LNCaP clone FGC (cell line): ENCODE data around the gene RASA1.

ENCODE experiments used
- DNase-seq: peaks from one replicate; pipeline ENCODE4 v3.0.0-alpha.2; 2011; ENCODE audit warnings: low read depth
- H3K4me3 ChIP-seq: 2 replicates; pipeline ENCODE4 v1.5.1; 2011; ENCODE audit warnings: mild to moderate bottlenecking, low read depth, low read length, control low read depth
- CTCF ChIP-seq: IDR thresholded peaks from 2 replicates; pipeline ENCODE4 v1.5.1; 2012; ENCODE audit warnings: mild to moderate bottlenecking; ENCODE audit not compliant: control insufficient read depth, insufficient read depth; ENCODE audit errors: extremely low read depth

Gene RASA1

GRCh38 chr5:87329114-87329513 is 61.4 kb downstream of the RASA1 start:
- H3K4me3 ChIP-seq: no peak overlapping the region
- no peak for DNase-seq
- TF ChIP-seq CTCF: no peak

- no peak for TF ChIP-seq CTCF
- no peak overlapping the region for H3K4me3 ChIP-seq
- DNase-seq: no peak
These were observed 72.3 kb downstream of the RASA1 start for GRCh38 chr5:87339986-87340385.

GRCh38 chr5:87340716-87341115 is 73.0 kb downstream of the RASA1 start:
- H3K4me3 ChIP-seq: no peak overlapping the region
- DNase-seq: no peak
- no peak for TF ChIP-seq CTCF

GRCh38 chr5:87347272-87347671 is 79.6 kb downstream of the RASA1 start:
- DNase-seq: no peak
- no peak for TF ChIP-seq CTCF
- no peak overlapping the region for H3K4me3 ChIP-seq

GRCh38 chr5:87347841-87348240 is 80.2 kb downstream of the RASA1 start:
- DNase-seq: no peak
- H3K4me3 ChIP-seq: no peak overlapping the region

GRCh38 chr5:87354496-87354895 is 86.8 kb downstream of the RASA1 start:
- no peak for TF ChIP-seq CTCF
- no peak overlapping the region for H3K4me3 ChIP-seq
- no peak for DNase-seq

More at GRCh38 chr5:87347841-87348240, 80.2 kb downstream of the RASA1 start:
- TF ChIP-seq CTCF: no peak

- no peak overlapping the region for H3K4me3 ChIP-seq
These were observed 91.4 kb downstream of the RASA1 start for GRCh38 chr5:87359106-87359505.

More at GRCh38 chr5:87359106-87359505, 91.4 kb downstream of the RASA1 start:
- no peak for DNase-seq
- no peak for TF ChIP-seq CTCF
